A673 (cell line): ENCODE data around the gene CP.

Source experiments
- CTCF ChIP-seq: fragments of 300-800, 200-600 bp; sonication (generic); conservative IDR thresholded peaks from 2 replicates; pipeline ENCODE4 v1.5.1; 2017; ENCODE audit warnings: low read depth, mild to moderate bottlenecking, antibody characterized with exemption, low read length, moderate library complexity, mixed read lengths
- EZH2 ChIP-seq: fragments of 200-600 bp; sonication (generic); IDR thresholded peaks from 2 replicates; pipeline ENCODE4 v1.6.1; 2017; ENCODE audit warnings: borderline replicate concordance, low read depth, mild to moderate bottlenecking, mixed read lengths, antibody characterized with exemption, low read length; ENCODE audit not compliant: poor library complexity, severe bottlenecking

GRCh38 chr3:149162007-149162406 lies 59.6 kb downstream of the CP start:
- TF ChIP-seq CTCF (no peak), EZH2 (no peak)
